BLaER1 treated with 17β-estradiol and CSF1 and Interleukin-3, amounts not matched to agents 10 nM and 100 nM (cell line): Measurements from ENCODE around the gene NFYC.
A peak's percentile ranks its signal among the peaks of the same experiment; 100 is the strongest.

Experiments
- H3K27ac ChIP-seq, 11 experiments: shearing (Covaris generic); formaldehyde crosslinking; 2 replicates each; pipeline ENCODE4 v1.8.1; 2022
- H3K27me3 ChIP-seq, 11 experiments: shearing (Covaris generic); formaldehyde crosslinking; 2 replicates each; pipeline ENCODE4 v1.8.1; 2022
- H3K36me3 ChIP-seq, 11 experiments: shearing (Covaris generic); formaldehyde crosslinking; 2 replicates each; pipeline ENCODE4 v1.8.1; 2022
- H3K4me1 ChIP-seq, 10 experiments: shearing (Covaris generic); formaldehyde crosslinking; 2 replicates each; pipeline ENCODE4 v1.8.1; 2022
- H3K4me2 ChIP-seq, 11 experiments: shearing (Covaris generic); formaldehyde crosslinking; 2 replicates each; pipeline ENCODE4 v1.8.1; 2022
- H3K4me3 ChIP-seq, 10 experiments: shearing (Covaris generic); formaldehyde crosslinking; 2 replicates each; pipeline ENCODE4 v1.8.1; 2022
- H3K9ac ChIP-seq, 11 experiments: shearing (Covaris generic); formaldehyde crosslinking; 2 replicates each; pipeline ENCODE4 v1.8.1; 2022
- H3K9me3 ChIP-seq, 11 experiments: shearing (Covaris generic); formaldehyde crosslinking; replicated peaks in 1 of 11; 2 replicates each; pipeline ENCODE4 v1.8.1; 2022
- H4K20me1 ChIP-seq, 11 experiments: shearing (Covaris generic); formaldehyde crosslinking; 2 replicates each; pipeline ENCODE4 v1.8.1; 2022
- Cebpa-rat ChIP-seq, 11 experiments: shearing (Covaris generic); IDR thresholded peaks; 2 replicates each; pipeline ENCODE4 v1.8.1; 2022

The NFYC gene

GRCh38 chr1:40673452-40673851 is 18.1 kb upstream of the NFYC start:
- H3K4me3 ChIP-seq: no peak overlapping the region
- no peak overlapping the region for H3K9ac ChIP-seq
- H3K27me3 ChIP-seq: no peaks in the 10 kb centered on the region
- H3K9me3 ChIP-seq: no peaks in the 10 kb centered on the region
- H3K36me3 ChIP-seq: no peaks in the 10 kb centered on the region
- no peaks in the 10 kb centered on the region for H4K20me1 ChIP-seq
- no peak overlapping the region for H3K4me2 ChIP-seq
- peaks cover 0 to 25% (median 20%) of the 10 kb centered on the region in 10 experiments; a peak in 16 of 20 replicates for H3K4me1 ChIP-seq
- TF ChIP-seq Cebpa-rat (IDR thresholded peaks at IDR 0.05): no peak
- no peak overlapping the region for H3K27ac ChIP-seq

- Histone ChIP-seq H3K4me3 (no peak overlapping the region), H3K4me1 (peaks cover 0 to 11% (median 7%) of the 10 kb centered on the region in 10 experiments; a peak in 10 of 20 replicates), H3K27ac (no peak overlapping the region), H3K27me3 (no peaks in the 10 kb centered on the region), H4K20me1 (no peaks in the 10 kb centered on the region), H3K36me3 (no peaks in the 10 kb centered on the region), H3K9me3 (no peaks in the 10 kb centered on the region), H3K9ac (peak overlapping the region in 1 of 11 experiments; percentile 2; a peak in 1 of 22 replicates), H3K4me2 (peak overlapping the region in 6 of 11 experiments; percentile 4 to 37 (median 29); a peak in 6 of 22 replicates)
- TF ChIP-seq Cebpa-rat (IDR thresholded peaks at IDR 0.05): no peak
Observed at GRCh38 chr1:40676501-40676900, 15.0 kb upstream of the NFYC start.

GRCh38 chr1:40679165-40679953 is 12.1 kb upstream of the NFYC start:
- H3K4me1 ChIP-seq: peaks cover 1 to 18% (median 9%) of the 10 kb centered on the region in 10 experiments; a peak in 19 of 20 replicates
- H3K27ac ChIP-seq: no peak overlapping the region
- no peak overlapping the region for H3K4me2 ChIP-seq
- no peak for TF ChIP-seq Cebpa-rat (IDR thresholded peaks at IDR 0.05)
- H3K27me3 ChIP-seq: no peaks in the 10 kb centered on the region
- no peaks in the 10 kb centered on the region for H4K20me1 ChIP-seq
- H3K4me3 ChIP-seq: no peak overlapping the region
- no peaks in the 10 kb centered on the region; a peak in 1 of 22 replicates for H3K9me3 ChIP-seq
- H3K9ac ChIP-seq: no peak overlapping the region
- no peaks in the 10 kb centered on the region for H3K36me3 ChIP-seq

- H3K9ac ChIP-seq: peak overlapping the region in 1 of 11 experiments; percentile 15; a peak in 1 of 22 replicates
- peaks cover 0 to 4% (median 0%) of the 10 kb centered on the region in 11 experiments; a peak in 1 of 22 replicates for H3K9me3 ChIP-seq
- peaks cover 0 to 5% (median 0%) of the 10 kb centered on the region in 11 experiments; a peak in 1 of 22 replicates for H4K20me1 ChIP-seq
- H3K4me2 ChIP-seq: peak overlapping the region; percentile 22 to 76 (median 50); a peak in 21 of 22 replicates
- peaks cover 5 to 23% (median 9%) of the 10 kb centered on the region in 10 experiments; a peak in 18 of 20 replicates for H3K4me1 ChIP-seq
- H3K27me3 ChIP-seq: no peaks in the 10 kb centered on the region
- peak in 6 of 11 experiments; percentile 30 to 78 (median 56); a peak in 8 of 22 replicates for TF ChIP-seq Cebpa-rat (IDR thresholded peaks at IDR 0.05)
- no peak overlapping the region for H3K4me3 ChIP-seq
- peak overlapping the region in 7 of 11 experiments; percentile 20 to 72 (median 50); a peak in 14 of 22 replicates for H3K27ac ChIP-seq
- peaks cover 5 to 33% (median 17%) of the 10 kb centered on the region in 11 experiments; a peak in 18 of 22 replicates for H3K36me3 ChIP-seq
Observed at GRCh38 chr1:40684669-40685068, 6.8 kb upstream of the NFYC start.

GRCh38 chr1:40687059-40687458 is 4.4 kb upstream of the NFYC start:
- Histone ChIP-seq H3K4me1 (peaks cover 16 to 31% (median 21%) of the 10 kb centered on the region in 10 experiments), H3K27me3 (no peaks in the 10 kb centered on the region), H3K4me2 (no peak overlapping the region), H3K4me3 (no peak overlapping the region), H3K36me3 (peaks cover 5 to 34% (median 17%) of the 10 kb centered on the region in 11 experiments; a peak in 18 of 22 replicates), H3K9me3 (peaks cover 0 to 4% (median 0%) of the 10 kb centered on the region in 11 experiments; a peak in 1 of 22 replicates), H4K20me1 (peaks cover 0 to 6% (median 0%) of the 10 kb centered on the region in 11 experiments; a peak in 3 of 22 replicates), H3K27ac (no peak overlapping the region), H3K9ac (no peak overlapping the region)
- no peak for TF ChIP-seq Cebpa-rat (IDR thresholded peaks at IDR 0.05)

GRCh38 chr1:40687661-40688060 is 3.8 kb upstream of the NFYC start:
- Histone ChIP-seq H3K4me2 (no peak overlapping the region), H3K27me3 (no peaks in the 10 kb centered on the region), H3K4me1 (peaks cover 19 to 32% (median 26%) of the 10 kb centered on the region in 10 experiments), H3K4me3 (no peak overlapping the region), H3K36me3 (peaks cover 5 to 34% (median 17%) of the 10 kb centered on the region in 11 experiments; a peak in 18 of 22 replicates), H3K27ac (no peak overlapping the region), H3K9me3 (peaks cover 0 to 4% (median 0%) of the 10 kb centered on the region in 11 experiments; a peak in 1 of 22 replicates), H3K9ac (no peak overlapping the region), H4K20me1 (peaks cover 0 to 6% (median 0%) of the 10 kb centered on the region in 11 experiments; a peak in 3 of 22 replicates)
- no peak for TF ChIP-seq Cebpa-rat (IDR thresholded peaks at IDR 0.05)

GRCh38 chr1:40689737-40690136 is 1.8 kb upstream of the NFYC start:
- Histone ChIP-seq H3K36me3 (peaks cover 5 to 36% (median 18%) of the 10 kb centered on the region in 11 experiments; a peak in 18 of 22 replicates), H3K27ac (no peak overlapping the region), H3K9me3 (0 out of 22 replicates have a peak, but pooled peaks cover 0 to 4% (median 0%) of the 10 kb centered on the region in 11 experiments), H4K20me1 (peaks cover 0 to 6% (median 0%) of the 10 kb centered on the region in 11 experiments; a peak in 4 of 22 replicates), H3K4me3 (no peak overlapping the region), H3K4me1 (peaks cover 32 to 46% (median 39%) of the 10 kb centered on the region in 10 experiments), H3K9ac (no peak overlapping the region), H3K27me3 (no peaks in the 10 kb centered on the region), H3K4me2 (peak overlapping the region in 5 of 11 experiments; percentile 84 to 91 (median 87); a peak in 5 of 22 replicates)
- TF ChIP-seq Cebpa-rat (IDR thresholded peaks at IDR 0.05): no peak

GRCh38 chr1:40690771-40691537 is 550 bp upstream of the NFYC start:
- H3K27ac ChIP-seq: peak overlapping the region; percentile 99 to 100 (median 100); a peak in 21 of 22 replicates

More at GRCh38 chr1:40690771-40691537, 550 bp upstream of the NFYC start:
- Histone ChIP-seq H3K4me3 (peak overlapping the region; percentile 64 to 87 (median 77)), H3K36me3 (peaks cover 8 to 37% (median 20%) of the 10 kb centered on the region in 11 experiments; a peak in 20 of 22 replicates), H3K4me1 (peaks cover 29 to 43% (median 35%) of the 10 kb centered on the region in 10 experiments), H4K20me1 (peaks cover 0 to 12% (median 0%) of the 10 kb centered on the region in 11 experiments; a peak in 5 of 22 replicates), H3K4me2 (peak overlapping the region; percentile 81 to 96 (median 87)), H3K27me3 (no peaks in the 10 kb centered on the region), H3K9ac (peak overlapping the region; percentile 96 to 100 (median 99)), H3K9me3 (0 out of 22 replicates have a peak, but pooled peaks cover 0 to 2% (median 0%) of the 10 kb centered on the region in 11 experiments)
- no peak for TF ChIP-seq Cebpa-rat (IDR thresholded peaks at IDR 0.05)
